Skeletal muscle tissue (tissue), 5 donors: ENCODE data around the gene FAF2. TPM values are rescaled to one million over a fixed set of nuclear protein-coding genes. Genes with fewer than 3 reads are reported as not detected.

Source experiments
- H3K27ac ChIP-seq: one replicate; pipeline ENCODE4 v1.7.0; 2013; ENCODE audit warnings: mild to moderate bottlenecking, low read depth, low read length, inconsistent platforms
- H3K27me3 ChIP-seq, 3 donors: one replicate each; pipeline ENCODE4 v1.7.0; 2013; ENCODE audit warnings: low read length in 3 of 3; ENCODE audit not compliant: control insufficient read depth in 3 of 3, insufficient read depth in 3 of 3
- H3K36me3 ChIP-seq, 3 donors: one replicate each; pipeline ENCODE4 v1.7.0; 2013; ENCODE audit warnings: low read length in 3 of 3; ENCODE audit not compliant: control insufficient read depth in 3 of 3, insufficient read depth in 3 of 3
- H3K4me1 ChIP-seq, 3 donors: one replicate each; pipeline ENCODE4 v1.7.0; 2013; ENCODE audit warnings: low read length in 3 of 3, mild to moderate bottlenecking in 3 of 3; ENCODE audit not compliant: control insufficient read depth in 3 of 3, insufficient read depth in 3 of 3
- H3K4me3 ChIP-seq, 3 donors: one replicate each; pipeline ENCODE4 v1.7.0; 2013; ENCODE audit warnings: low read length in 3 of 3
- H3K9ac ChIP-seq, 3 donors: one replicate each; pipeline ENCODE4 v1.7.0; 2013; ENCODE audit warnings: low read length in 3 of 3, mild to moderate bottlenecking in 3 of 3, moderate library complexity in 2 of 3, low read depth in 1 of 3
- H3K9me3 ChIP-seq, 3 donors: one replicate each; pipeline ENCODE4 v1.7.0; 2013; ENCODE audit warnings: low read length in 3 of 3; ENCODE audit not compliant: control insufficient read depth in 3 of 3
- small RNA-seq: library from RNA; depleted of rRNA; stranded (forward); fragments of <200 nt; gene quantifications from one replicate; pipeline ENCODE3, GENCODE V24; 2014
- total RNA-seq: library from RNA; depleted of rRNA; stranded (reverse); fragments of >200 nt; gene quantifications from one replicate; pipeline ENCODE4 v1.2.3, GENCODE V29; 2014
- donor health status: Osteomylitis.

The FAF2 gene
- total RNA-seq, 1 donor from 2014 or later, result 24.0 TPM

GRCh38 chr5:176553260-176554085, 105.3 kb downstream of the FAF2 start:
- no peak overlapping the region for H3K9ac ChIP-seq

DNA sequence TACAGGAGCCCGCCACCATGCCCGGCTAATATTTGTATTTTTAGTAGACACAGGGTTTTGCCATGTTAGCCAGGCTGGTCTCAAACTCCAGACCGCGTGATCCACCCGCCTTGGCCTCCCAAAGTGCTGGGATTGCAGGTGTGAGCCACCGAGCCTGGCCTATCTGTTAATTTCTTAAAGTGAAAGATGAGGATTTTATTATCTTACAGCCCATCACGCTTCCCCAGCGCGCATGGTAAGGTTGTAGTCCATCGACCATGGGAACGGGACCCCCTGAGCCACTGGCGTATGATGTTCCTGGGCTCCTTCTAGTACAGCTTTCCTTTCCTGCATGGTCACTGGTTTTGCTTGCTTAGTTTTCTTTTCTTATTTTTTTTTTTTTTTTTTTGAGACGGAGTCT, 109.7 kb downstream of the FAF2 start:
- peaks cover 0 to 2% (median 0%) of the 10 kb centered on the region in 3 donors for H3K9me3 ChIP-seq
- no peaks in the 10 kb centered on the region for H3K36me3 ChIP-seq
- H3K27ac ChIP-seq, result no peak overlapping the region
- peaks cover 12 to 24% (median 19%) of the 10 kb centered on the region in 3 donors for H3K27me3 ChIP-seq
- peaks cover 0 to 4% (median 3%) of the 10 kb centered on the region in 3 donors for H3K4me1 ChIP-seq
- H3K4me3 ChIP-seq, result no peak overlapping the region
- no peak overlapping the region for H3K9ac ChIP-seq

More at GRCh38 chr5:176553260-176554085, 105.3 kb downstream of the FAF2 start:
- Histone ChIP-seq H3K4me3 (no peak overlapping the region), H3K27me3 (peaks cover 34 to 47% (median 36%) of the 10 kb centered on the region in 3 donors), H3K9me3 (no peaks in the 10 kb centered on the region), H3K36me3 (no peaks in the 10 kb centered on the region), H3K27ac (no peak overlapping the region), H3K4me1 (peaks cover 0 to 4% (median 3%) of the 10 kb centered on the region in 3 donors)

Small RNA genes lying within 50 kb of the gene (small RNA-seq; reads per million reads assigned to genes)
- gene AC010297.1 (not detected), gene RF00019 (not detected), gene RN7SL684P (not detected)

Other genes starting within 250 kb of the FAF2 start
- gene SIMC1, start 210.0 kb upstream of the FAF2 start, total RNA-seq, result 7.3 TPM
- gene KIAA1191, start 86.6 kb upstream of the FAF2 start, total RNA-seq, result 28.7 TPM
- 9.4 TPM for gene ARL10, start 82.9 kb upstream of the FAF2 start, total RNA-seq
- gene NOP16, start 59.8 kb upstream of the FAF2 start, total RNA-seq, result 9.9 TPM
- 108 TPM for gene HIGD2A, start 59.6 kb upstream of the FAF2 start, total RNA-seq
- 44.4 TPM for gene CLTB, start 31.8 kb upstream of the FAF2 start, total RNA-seq
- 2.1 TPM for gene RNF44, start 89.0 kb downstream of the FAF2 start, total RNA-seq
- not detected for gene CDHR2, start 101.0 kb downstream of the FAF2 start, total RNA-seq
- 0.52 TPM for gene GPRIN1, start 161.8 kb downstream of the FAF2 start, total RNA-seq
- gene SNCB, start 182.1 kb downstream of the FAF2 start, total RNA-seq, result not detected
- not detected for gene EIF4E1B, start 182.3 kb downstream of the FAF2 start, total RNA-seq
- 14.6 TPM for gene TSPAN17, start 199.1 kb downstream of the FAF2 start, total RNA-seq